Glutamatergic neuron (in vitro differentiated cells): ENCODE measurements around the gene SDHA. TPM values are rescaled to one million over a fixed set of nuclear protein-coding genes. Genes with fewer than 3 reads are reported as not detected.

Experiments
- DNase-seq: peaks from one replicate; pipeline ENCODE4 v3.0.0; 2022
- H3K27ac Mint-ChIP-seq: one replicate; pipeline ENCODE4 v1.8.0; 2020; ENCODE audit warnings: mild to moderate bottlenecking, mixed read lengths, inconsistent platforms; ENCODE audit not compliant: unreplicated experiment
- H3K27me3 Mint-ChIP-seq: one replicate; pipeline ENCODE4 v1.8.0; 2020; ENCODE audit warnings: mild to moderate bottlenecking, moderate library complexity, mixed read lengths, inconsistent platforms; ENCODE audit not compliant: unreplicated experiment
- H3K36me3 Mint-ChIP-seq: one replicate; pipeline ENCODE4 v1.8.0; 2020; ENCODE audit warnings: mild to moderate bottlenecking, mixed read lengths, inconsistent platforms; ENCODE audit not compliant: unreplicated experiment
- H3K4me1 Mint-ChIP-seq: one replicate; pipeline ENCODE4 v1.8.0; 2020; ENCODE audit warnings: mild to moderate bottlenecking, low read depth, mixed read lengths, inconsistent platforms; ENCODE audit not compliant: unreplicated experiment
- H3K4me3 Mint-ChIP-seq: one replicate; pipeline ENCODE4 v1.8.0; 2020; ENCODE audit warnings: mild to moderate bottlenecking, mixed read lengths, inconsistent platforms; ENCODE audit not compliant: unreplicated experiment
- H3K9me3 Mint-ChIP-seq: one replicate; pipeline ENCODE4 v1.8.0; 2020; ENCODE audit warnings: mild to moderate bottlenecking, moderate library complexity, mixed read lengths, inconsistent platforms; ENCODE audit not compliant: unreplicated experiment
- CTCF ChIP-seq: fragments of 200-600 bp; sonication (generic); IDR thresholded peaks from one replicate; pipeline ENCODE4 v1.5.0; 2021; ENCODE audit not compliant: partially characterized antibody, unreplicated experiment
- total RNA-seq: library from RNA; stranded (reverse); fragmentation: NEBNext Ultra II Directional; extraction: Animal tissue kit (Norgen Biotek cat#: 25700); gene quantifications from one replicate; pipeline ENCODE4 v1.2.1, GENCODE V29; 2021; ENCODE audit not compliant: unreplicated experiment

Gene SDHA
- total RNA-seq, 1 donor from 2014 or later = 81.3 TPM

- peaks cover 6% of the 10 kb centered on the region for H3K27me3 Mint-ChIP-seq
- H3K4me1 Mint-ChIP-seq = no peaks in the 10 kb centered on the region
- no peak overlapping the region for H3K4me3 Mint-ChIP-seq
- no peak for TF ChIP-seq CTCF
- peak; percentile 5 for DNase-seq
- no peaks in the 10 kb centered on the region for H3K36me3 Mint-ChIP-seq
- H3K9me3 Mint-ChIP-seq = peaks cover 8% of the 10 kb centered on the region
- H3K27ac Mint-ChIP-seq = no peak overlapping the region
Observed at GRCh38 chr5:174876-175465, 43.1 kb upstream of the SDHA start.

GRCh38 chr5:176296-176823 is 41.8 kb upstream of the SDHA start:
- no peaks in the 10 kb centered on the region for H3K4me1 Mint-ChIP-seq
- H3K27ac Mint-ChIP-seq = no peak overlapping the region
- peaks cover 6% of the 10 kb centered on the region for H3K27me3 Mint-ChIP-seq
- no peak for TF ChIP-seq CTCF
- no peaks in the 10 kb centered on the region for H3K36me3 Mint-ChIP-seq
- no peak overlapping the region for H3K4me3 Mint-ChIP-seq
- H3K9me3 Mint-ChIP-seq = peaks cover 6% of the 10 kb centered on the region
- no peak for DNase-seq

- TF ChIP-seq CTCF = no peak
- Mint-ChIP-seq H3K27me3 (peaks cover 4% of the 10 kb centered on the region), H3K9me3 (peaks cover 5% of the 10 kb centered on the region), H3K27ac (no peak overlapping the region), H3K4me3 (no peak overlapping the region), H3K4me1 (no peaks in the 10 kb centered on the region), H3K36me3 (no peaks in the 10 kb centered on the region)
- DNase-seq = no peak
Observed at GRCh38 chr5:178110-178509, 40.0 kb upstream of the SDHA start.

- Mint-ChIP-seq H3K27ac (no peak overlapping the region), H3K9me3 (peaks cover 5% of the 10 kb centered on the region), H3K36me3 (no peaks in the 10 kb centered on the region), H3K4me1 (no peaks in the 10 kb centered on the region), H3K27me3 (no peaks in the 10 kb centered on the region), H3K4me3 (no peak overlapping the region)
- TF ChIP-seq CTCF = no peak
- DNase-seq = no peak
Observed at GRCh38 chr5:179401-179800, 38.7 kb upstream of the SDHA start.

- no peaks in the 10 kb centered on the region for H3K36me3 Mint-ChIP-seq
- H3K27ac Mint-ChIP-seq = no peak overlapping the region
- H3K27me3 Mint-ChIP-seq = no peaks in the 10 kb centered on the region
- H3K4me3 Mint-ChIP-seq = no peak overlapping the region
- no peak for TF ChIP-seq CTCF
- peaks cover 2% of the 10 kb centered on the region for H3K9me3 Mint-ChIP-seq
- peaks cover 5% of the 10 kb centered on the region for H3K4me1 Mint-ChIP-seq
- DNase-seq = no peak
Observed at GRCh38 chr5:180286-180918, 37.7 kb upstream of the SDHA start.
